MCF 10A (cell line): Measurements from ENCODE around the gene SNAPIN. TPM values are rescaled to one million over a fixed set of nuclear protein-coding genes. Genes with fewer than 3 reads are reported as not detected.

Source experiments
- BruUV-seq: library from RNA; stranded (reverse); fragments of 400-500 nt; replicated peaks from 2 replicates; lab custom pipeline; 2021; lab: Mats Ljungman, UMichigan
- CTCF ChIA-PET: fragments of 300-600 bp; sonication (Branson Sonifier 250); formaldehyde crosslinking; extraction: SDS; loops from one replicate; lab custom pipeline; 2021; ENCODE audit warnings: antibody characterized with exemption, inconsistent platforms; lab: Yijun Ruan, JAX
- POLR2A ChIA-PET: fragments of 300-600, 350-650 bp; sonication (Branson Sonifier 250); formaldehyde crosslinking; extraction: SDS; loops from one replicate; lab custom pipeline; 2020; ENCODE audit warnings: antibody characterized with exemption, inconsistent platforms; lab: Yijun Ruan, JAX
- DNase-seq: peaks from one replicate; pipeline ENCODE4 v3.0.0-alpha.2; 2018; ENCODE audit not compliant: unreplicated experiment
- H3K27ac Mint-ChIP-seq: one replicate; pipeline ENCODE4 v1.8.0; 2022; ENCODE audit warnings: mild to moderate bottlenecking, low read depth, mixed read lengths; ENCODE audit not compliant: unreplicated experiment
- H3K27me3 Mint-ChIP-seq: one replicate; pipeline ENCODE4 v1.8.0; 2022; ENCODE audit warnings: mixed read lengths; ENCODE audit not compliant: insufficient read depth, unreplicated experiment
- H3K36me3 Mint-ChIP-seq: one replicate; pipeline ENCODE4 v1.8.0; 2022; ENCODE audit warnings: mild to moderate bottlenecking, moderate library complexity, mixed read lengths; ENCODE audit not compliant: insufficient read depth, unreplicated experiment
- H3K4me1 Mint-ChIP-seq: one replicate; pipeline ENCODE4 v1.8.0; 2022; ENCODE audit warnings: mixed read lengths; ENCODE audit not compliant: insufficient read depth, unreplicated experiment
- H3K4me3 Mint-ChIP-seq: one replicate; pipeline ENCODE4 v1.8.0; 2022; ENCODE audit warnings: mild to moderate bottlenecking, moderate library complexity, mixed read lengths; ENCODE audit not compliant: unreplicated experiment
- H3K9me3 Mint-ChIP-seq: one replicate; pipeline ENCODE4 v1.8.0; 2022; ENCODE audit warnings: mixed read lengths; ENCODE audit not compliant: unreplicated experiment
- intact Hi-C: fragments of 100-400 bp; cut with micrococcal nuclease; formaldehyde crosslinking; loops from 2 replicates; pipeline ENCODE4 v1.14.1; 2022
- total RNA-seq: library from RNA; stranded (reverse); gene quantifications from 2 replicates; pipeline ENCODE4 v1.2.3, GENCODE V29; 2022
- TF ChIP-seq, protein P1 (sequence below): fragments of 200-600 bp; IDR thresholded peaks from one replicate; pipeline ENCODE4 v1.8.0; 2022; ENCODE audit warnings: antibody characterized with exemption, mild to moderate bottlenecking; ENCODE audit not compliant: unreplicated experiment

Gene SNAPIN
- total RNA-seq, 1 experiment from 2014 or later = 63.7 TPM

DNA sequence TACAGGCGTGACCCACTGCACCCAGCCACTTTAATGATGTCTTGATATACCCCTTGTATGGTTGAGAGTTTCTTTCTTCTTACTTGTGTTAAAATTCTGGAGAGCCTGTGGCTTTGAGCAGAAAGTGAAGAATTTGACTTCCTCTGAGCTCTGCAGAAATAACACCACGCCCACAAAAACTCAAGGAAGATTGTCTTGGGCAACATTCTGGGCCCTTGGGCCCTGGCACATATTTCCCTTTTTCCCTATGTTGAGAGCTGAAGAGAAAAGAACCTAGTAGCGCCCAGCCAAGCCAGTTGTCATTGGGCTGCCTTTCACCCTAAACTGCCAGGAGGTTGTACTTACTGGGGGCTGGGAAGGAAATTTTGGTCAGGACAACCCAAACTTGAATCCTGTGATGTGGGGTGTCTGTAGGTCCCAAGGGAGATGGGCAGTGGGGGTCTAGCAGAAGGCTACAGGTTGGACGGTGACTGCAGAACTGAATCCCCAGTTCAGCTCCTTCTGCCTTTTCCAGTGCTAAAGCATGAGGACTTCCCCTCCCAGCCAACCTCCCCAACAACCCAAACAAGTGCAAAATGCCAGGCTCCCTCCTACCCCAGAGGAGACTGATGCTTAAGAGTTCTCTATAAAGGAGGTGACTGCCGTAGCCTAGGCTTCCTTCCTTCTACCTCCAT, 11.7 kb upstream of the SNAPIN start:
- peaks cover 68% of the 10 kb centered on the region for H3K36me3 Mint-ChIP-seq
- H3K4me3 Mint-ChIP-seq = no peak overlapping the region
- BruUV-seq = TSS peak; percentile 2
- CTCF ChIA-PET = interaction anchor here (0.6 to 1.4 kb wide), 4 partner anchors 12 to 331 kb away, joined by 4 read pairs; no protein-coding TSS in a partner anchor
- peaks cover 20% of the 10 kb centered on the region for H3K4me1 Mint-ChIP-seq
- no peak for DNase-seq
- H3K27ac Mint-ChIP-seq = peak overlapping the region; percentile 53
- POLR2A ChIA-PET = interaction anchor here (0.8 to 46.1 kb wide), 9 partner anchors 8 to 121 kb away, joined by 3 to 1272 read pairs (median 6); partner anchors contain the start of genes CHTOP, S100A1, S100A13 and S100A14
- intact Hi-C loops = no loop called here
- H3K27me3 Mint-ChIP-seq = no peaks in the 10 kb centered on the region
- TF ChIP-seq, protein P1, sequence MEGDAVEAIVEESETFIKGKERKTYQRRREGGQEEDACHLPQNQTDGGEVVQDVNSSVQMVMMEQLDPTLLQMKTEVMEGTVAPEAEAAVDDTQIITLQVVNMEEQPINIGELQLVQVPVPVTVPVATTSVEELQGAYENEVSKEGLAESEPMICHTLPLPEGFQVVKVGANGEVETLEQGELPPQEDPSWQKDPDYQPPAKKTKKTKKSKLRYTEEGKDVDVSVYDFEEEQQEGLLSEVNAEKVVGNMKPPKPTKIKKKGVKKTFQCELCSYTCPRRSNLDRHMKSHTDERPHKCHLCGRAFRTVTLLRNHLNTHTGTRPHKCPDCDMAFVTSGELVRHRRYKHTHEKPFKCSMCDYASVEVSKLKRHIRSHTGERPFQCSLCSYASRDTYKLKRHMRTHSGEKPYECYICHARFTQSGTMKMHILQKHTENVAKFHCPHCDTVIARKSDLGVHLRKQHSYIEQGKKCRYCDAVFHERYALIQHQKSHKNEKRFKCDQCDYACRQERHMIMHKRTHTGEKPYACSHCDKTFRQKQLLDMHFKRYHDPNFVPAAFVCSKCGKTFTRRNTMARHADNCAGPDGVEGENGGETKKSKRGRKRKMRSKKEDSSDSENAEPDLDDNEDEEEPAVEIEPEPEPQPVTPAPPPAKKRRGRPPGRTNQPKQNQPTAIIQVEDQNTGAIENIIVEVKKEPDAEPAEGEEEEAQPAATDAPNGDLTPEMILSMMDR = no peak
- H3K9me3 Mint-ChIP-seq = no peaks in the 10 kb centered on the region

DNA sequence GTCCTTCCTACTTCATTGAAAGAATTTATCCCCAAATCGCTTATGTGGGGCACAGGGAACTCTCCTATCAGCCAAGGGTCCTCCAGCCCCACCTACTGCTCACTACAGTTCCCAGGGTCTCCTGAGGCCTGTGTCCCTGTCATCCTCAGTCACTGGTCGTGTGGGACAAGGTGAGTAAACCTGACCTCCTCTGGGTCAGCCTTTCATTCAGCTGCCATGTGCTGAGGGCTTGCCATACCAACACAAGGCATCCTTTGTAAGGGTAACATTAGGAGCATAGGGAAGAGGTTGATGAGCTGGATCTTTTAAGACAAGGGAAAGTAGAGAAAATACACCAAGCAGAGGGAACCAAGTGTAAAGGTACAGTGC, 11.2 kb upstream of the SNAPIN start:
- Mint-ChIP-seq H3K4me1 (peaks cover 17% of the 10 kb centered on the region), H3K27me3 (no peaks in the 10 kb centered on the region), H3K27ac (peak overlapping the region; percentile 53), H3K9me3 (no peaks in the 10 kb centered on the region), H3K4me3 (no peak overlapping the region), H3K36me3 (peaks cover 63% of the 10 kb centered on the region)
- TF ChIP-seq, protein P1 = no peak
- ChIA-PET CTCF (interaction anchor here (0.5 to 1.2 kb wide), 5 partner anchors 32 to 331 kb away, joined by 3 to 5 read pairs (median 4); no protein-coding TSS in a partner anchor), POLR2A (interaction anchor here (0.6 to 46.1 kb wide), 10 partner anchors 8 to 121 kb away, joined by 3 to 1272 read pairs (median 5); partner anchors contain the start of genes CHTOP, S100A1, S100A13 and S100A14)
- no peak for DNase-seq
- no TSS peak for BruUV-seq
- intact Hi-C loops = no loop called here

DNA sequence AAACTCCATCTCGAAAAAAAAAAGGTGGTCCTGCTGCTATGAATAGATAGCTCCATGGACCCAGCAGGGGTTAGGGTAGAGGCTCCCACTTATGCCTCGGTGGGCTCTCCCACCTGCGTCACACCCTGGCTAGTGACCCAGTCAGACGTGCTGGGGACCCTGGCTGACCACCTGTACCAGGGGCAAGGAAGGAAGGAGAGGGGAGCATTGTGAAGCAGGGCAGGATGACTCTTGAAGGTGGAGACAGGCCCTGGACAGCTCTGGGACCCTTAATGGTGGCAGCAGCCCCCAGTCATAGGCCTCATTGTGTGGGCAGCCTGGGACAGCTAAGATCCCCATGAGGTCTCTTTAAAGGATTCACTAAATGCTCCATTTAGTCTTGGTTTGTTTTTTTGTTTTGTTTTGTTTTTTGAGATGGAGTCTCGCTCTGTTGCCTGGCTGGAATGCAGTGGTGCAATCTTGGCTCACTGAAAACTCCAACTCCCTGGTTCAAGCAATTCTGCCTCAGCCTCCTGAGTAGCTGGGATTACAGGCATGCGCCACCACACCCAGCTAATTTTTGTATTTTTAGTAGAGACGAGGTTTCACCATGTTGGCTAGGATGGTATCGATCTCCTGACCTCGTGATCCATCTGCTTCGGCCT, 10.4 kb upstream of the SNAPIN start:
- TF ChIP-seq, protein P1 = no peak
- peak overlapping the region; percentile 53 for H3K27ac Mint-ChIP-seq
- no peak for DNase-seq
- ChIA-PET CTCF (interaction anchor here (0.5 to 1.8 kb wide), 7 partner anchors 10 to 263 kb away, joined by 3 to 5 read pairs (median 4); no protein-coding TSS in a partner anchor), POLR2A (interaction anchor here (0.6 to 46.1 kb wide), 14 partner anchors 8 to 466 kb away, joined by 3 to 1272 read pairs (median 4); partner anchors contain the start of genes CHTOP, S100A1, S100A13 and S100A14)
- H3K4me3 Mint-ChIP-seq = no peak overlapping the region
- peaks cover 21% of the 10 kb centered on the region for H3K4me1 Mint-ChIP-seq
- no peaks in the 10 kb centered on the region for H3K9me3 Mint-ChIP-seq
- intact Hi-C loops = no loop called here
- no TSS peak for BruUV-seq
- H3K27me3 Mint-ChIP-seq = no peaks in the 10 kb centered on the region
- peaks cover 55% of the 10 kb centered on the region for H3K36me3 Mint-ChIP-seq
